GM04504 (cell line): ENCODE data around the gene RPL10A.
A peak's percentile ranks its signal among the peaks of the same experiment; 100 is the strongest.

Source experiments
- DNase-seq: peaks from one replicate; pipeline ENCODE4 v3.0.0-alpha.2; 2012; ENCODE audit warnings: low read depth

The RPL10A gene

DNA sequence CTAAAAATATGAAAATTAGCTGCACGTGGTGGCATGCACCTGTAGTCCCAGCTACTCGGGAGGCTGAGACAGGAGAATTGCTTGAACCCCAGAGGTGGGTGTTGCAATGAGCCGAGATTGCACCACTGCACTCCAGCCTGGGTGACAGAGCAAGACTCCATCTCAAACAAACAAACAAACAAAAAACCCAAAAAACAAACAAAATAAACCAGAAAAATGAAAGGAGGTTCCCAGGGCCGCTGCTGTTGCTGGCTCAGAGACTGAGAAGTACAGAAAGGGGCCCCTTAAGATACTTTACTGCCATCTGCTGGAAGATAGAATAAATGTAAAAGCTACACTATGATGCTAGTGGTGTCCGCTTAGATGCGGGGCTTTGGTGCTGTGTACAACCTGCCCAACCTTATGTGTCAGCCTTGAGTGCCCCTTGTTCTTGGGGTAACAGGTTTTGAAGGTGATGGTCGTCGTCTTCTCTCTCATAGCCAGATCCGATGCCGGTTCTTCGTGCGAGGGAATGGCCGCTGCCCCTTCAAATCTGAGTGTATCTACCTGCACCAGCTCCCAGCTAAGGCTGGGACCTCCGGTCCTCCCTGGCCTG lies 18.8 kb upstream of the RPL10A start:
- DNase-seq, result no peak

DNA sequence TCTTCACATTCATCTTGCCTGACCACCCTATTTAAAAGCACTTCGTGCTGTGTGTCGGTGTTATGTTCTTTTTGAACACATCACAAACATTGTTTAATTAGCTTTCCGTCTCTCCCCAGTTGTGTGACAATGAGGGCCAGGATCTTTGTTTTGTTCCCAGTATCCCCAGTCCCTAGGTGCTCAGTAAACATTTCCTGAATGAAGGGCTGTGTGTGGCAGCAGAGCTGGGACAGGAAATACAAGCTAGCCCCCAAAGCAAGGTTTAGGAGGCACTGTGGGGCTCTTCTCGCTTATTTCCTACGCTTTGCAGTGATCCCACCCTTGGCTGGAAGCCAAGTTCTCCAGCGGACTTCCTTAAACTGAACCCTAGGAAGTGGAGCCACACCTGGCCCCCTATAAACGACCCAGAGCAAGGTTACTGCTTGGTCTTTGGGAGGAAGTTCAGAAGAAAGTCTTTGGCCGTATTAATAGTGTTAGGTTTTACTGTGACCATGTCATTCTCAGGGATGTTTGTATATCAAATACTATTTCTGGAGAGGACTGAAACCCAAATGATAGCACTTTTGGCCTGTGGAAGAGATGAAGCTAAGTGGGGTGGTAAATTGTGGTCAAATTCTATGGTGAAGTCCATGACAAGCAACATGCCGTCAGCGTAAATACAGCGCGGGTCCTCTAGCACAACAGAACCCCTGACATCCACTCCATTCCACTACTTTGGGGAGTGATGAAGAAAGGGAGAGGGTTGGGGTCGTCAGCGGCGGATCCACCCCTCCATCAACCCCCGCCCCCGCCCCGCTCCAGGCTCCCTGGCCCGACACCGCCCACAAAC lies 16.6 kb upstream of the RPL10A start:
- no peak for DNase-seq

DNA sequence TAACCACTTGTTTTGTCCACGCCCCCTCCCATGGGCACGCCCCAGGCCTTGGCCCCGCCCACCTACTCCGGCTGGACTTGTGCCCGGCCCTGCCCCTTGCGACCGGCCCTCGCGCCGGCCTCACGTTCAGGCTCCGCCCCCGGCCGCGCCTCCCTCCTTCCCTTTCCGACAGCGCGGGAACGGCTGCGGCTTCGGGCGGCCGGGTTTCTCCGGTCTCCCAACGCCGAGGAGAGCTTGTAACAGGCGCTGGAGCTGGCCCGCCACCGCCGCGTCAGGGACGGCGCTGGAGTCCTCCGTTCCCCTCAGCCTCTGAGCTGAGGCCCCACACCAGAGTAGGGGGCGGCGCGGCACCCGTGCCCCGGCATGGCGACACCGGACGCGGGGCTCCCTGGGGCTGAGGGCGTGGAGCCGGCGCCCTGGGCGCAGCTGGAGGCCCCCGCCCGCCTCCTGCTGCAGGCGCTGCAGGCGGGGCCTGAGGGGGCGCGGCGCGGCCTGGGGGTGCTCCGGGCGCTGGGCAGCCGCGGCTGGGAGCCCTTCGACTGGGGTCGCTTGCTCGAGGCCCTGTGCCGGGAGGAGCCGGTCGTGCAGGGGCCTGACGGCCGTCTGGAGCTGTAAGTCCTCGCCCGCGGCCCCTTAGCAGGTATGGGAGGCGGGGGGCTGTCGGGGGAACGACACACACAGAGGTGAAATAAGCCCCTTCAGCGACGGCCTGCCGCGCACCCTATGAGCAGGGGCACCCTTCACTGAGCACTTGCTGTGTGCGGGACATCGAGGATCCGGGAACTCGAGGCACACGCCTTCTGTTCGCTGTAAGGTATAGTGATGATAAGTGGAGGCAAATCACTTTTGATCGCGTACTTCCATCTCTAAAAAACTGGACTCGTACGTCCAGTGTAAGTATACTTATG lies 15.8 kb upstream of the RPL10A start, which contains the start of gene FANCE:
TSS of gene FANCE (plus strand) at position 156 of the 908 bp plus-strand sequence. CDS start at position 364, 208 bp downstream.
- peak; percentile 76 for DNase-seq

DNA sequence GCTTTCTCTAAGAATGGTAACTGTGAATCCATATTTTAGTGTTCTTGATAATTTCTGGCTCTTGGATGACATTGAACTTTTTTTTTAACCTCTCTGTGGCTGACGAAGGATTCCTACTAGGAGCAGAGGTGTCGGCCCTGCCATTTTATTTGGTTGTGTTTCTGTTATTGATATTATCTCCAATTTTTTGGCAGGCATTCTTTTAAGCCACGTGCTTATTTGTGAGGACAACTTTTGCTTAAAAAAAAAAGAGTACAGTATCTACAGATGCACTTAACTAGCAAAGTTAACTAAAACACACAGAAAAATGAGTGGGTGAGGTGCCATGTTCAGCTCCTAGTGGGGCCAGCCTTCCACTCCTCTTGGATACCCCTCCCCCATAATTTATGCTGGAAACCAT lies 15.0 kb upstream of the RPL10A start:
- DNase-seq, result no peak

DNA sequence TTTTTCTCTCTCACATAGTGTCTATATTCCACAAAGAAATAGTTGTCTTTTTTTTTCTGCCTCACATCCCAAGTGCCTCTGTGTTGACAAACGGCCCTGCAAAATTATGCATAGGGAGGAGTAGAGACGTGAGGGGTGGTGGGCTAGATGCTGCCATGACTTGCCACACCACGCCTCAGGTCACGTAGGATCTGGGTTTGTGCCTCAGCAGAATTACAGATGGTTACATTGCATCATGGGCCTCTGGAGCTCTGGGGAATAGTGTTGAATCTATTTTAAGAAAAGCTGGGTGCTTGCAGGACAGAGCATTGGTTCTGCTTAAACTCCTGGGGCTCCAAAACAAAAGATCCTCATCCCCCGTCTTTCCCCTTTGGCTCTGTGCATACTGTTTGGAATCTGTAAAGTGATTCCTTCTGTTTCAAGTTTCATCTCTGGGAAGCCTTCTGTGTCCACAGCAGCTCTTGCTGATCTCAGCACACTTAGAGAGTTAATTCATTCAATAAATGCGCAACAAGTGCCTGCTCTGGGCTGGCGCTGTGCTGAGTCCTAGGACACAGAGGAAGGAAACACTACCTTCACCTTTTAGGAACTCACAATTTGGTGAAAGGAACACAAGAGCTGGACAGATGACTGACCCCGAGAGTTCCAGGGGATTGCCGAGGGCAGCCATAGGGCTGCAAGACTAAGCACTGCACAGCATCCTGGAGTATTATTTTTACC lies 13.7 kb upstream of the RPL10A start:
- DNase-seq, result no peak

DNA sequence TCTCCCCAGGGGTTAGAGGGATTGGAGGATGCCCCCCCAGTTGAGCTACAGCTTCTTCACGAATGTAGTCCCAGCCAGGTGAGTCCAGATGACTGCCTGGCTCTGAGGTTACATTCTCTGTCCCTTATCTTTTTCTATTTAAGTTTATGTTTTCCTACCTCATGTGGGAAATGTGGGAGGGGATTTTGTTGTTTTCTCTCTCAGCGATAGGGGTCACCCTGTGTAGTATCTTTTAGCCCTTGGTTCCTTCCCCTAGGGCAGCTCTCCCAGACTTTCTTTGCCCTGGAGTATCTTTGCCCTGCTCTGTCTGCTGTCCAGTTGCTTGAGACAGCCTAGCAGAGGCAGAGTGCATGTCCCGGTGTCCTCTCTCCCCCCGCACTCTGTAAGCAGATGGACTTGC lies 10.3 kb upstream of the RPL10A start:
- DNase-seq, result no peak

DNA sequence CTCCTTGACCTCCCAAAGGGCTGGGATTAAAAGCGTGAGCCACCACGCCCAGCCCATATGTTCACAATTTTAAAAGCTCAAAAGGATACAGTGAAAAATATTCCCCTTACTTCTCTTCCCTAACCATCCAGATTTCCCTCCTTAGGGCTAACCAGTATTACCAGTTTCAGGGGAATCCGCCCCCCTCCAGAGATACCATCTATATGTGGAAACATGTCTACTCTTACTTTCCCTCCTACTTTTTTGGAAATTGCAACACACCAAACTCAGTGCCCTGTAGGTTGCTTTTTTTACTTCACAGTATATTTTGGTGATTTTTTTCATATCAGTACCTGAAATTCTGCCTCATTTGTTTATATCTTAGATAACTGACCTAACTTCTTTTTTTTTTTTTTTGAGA lies 6.9 kb upstream of the RPL10A start:
- DNase-seq, result no peak

DNA sequence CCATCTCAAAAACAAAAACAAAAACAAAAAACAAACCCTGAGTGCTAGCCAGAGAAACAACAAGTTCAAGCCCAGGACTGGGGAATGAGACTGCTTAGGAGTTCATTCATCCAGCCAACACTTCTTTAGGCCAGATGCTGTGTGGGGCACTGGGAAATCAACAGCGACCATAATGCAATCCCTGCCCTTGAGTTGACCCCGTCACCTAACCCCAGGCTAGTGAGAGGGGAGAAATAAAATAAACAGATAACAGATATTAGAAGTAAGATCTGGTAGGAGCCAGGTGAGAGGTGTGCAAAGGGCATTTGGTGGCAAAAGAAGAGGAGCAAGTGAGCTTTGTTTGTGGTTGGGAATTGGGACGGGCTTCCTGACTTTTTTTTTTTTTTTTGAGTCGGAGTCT lies 4.9 kb upstream of the RPL10A start:
- no peak for DNase-seq

DNA sequence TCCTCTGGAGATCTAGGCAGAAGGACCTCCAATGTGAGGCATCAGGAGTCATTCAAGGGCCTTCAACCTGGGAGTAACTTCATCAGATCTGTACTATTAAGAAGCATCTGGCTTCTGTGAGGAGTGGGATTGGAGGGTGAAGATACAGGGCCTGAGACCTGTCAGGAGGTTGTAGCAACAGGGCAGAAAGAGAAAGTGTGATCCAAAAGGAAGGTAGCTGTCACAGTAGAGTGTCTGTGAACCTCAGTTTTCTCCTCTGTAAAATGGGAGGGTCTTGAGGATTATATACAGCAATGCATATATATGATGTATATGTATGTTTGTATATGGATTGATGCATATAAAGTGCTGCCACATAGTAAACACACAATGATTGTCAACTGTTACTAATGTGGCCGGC lies 2.6 kb upstream of the RPL10A start:
- no peak for DNase-seq

DNA sequence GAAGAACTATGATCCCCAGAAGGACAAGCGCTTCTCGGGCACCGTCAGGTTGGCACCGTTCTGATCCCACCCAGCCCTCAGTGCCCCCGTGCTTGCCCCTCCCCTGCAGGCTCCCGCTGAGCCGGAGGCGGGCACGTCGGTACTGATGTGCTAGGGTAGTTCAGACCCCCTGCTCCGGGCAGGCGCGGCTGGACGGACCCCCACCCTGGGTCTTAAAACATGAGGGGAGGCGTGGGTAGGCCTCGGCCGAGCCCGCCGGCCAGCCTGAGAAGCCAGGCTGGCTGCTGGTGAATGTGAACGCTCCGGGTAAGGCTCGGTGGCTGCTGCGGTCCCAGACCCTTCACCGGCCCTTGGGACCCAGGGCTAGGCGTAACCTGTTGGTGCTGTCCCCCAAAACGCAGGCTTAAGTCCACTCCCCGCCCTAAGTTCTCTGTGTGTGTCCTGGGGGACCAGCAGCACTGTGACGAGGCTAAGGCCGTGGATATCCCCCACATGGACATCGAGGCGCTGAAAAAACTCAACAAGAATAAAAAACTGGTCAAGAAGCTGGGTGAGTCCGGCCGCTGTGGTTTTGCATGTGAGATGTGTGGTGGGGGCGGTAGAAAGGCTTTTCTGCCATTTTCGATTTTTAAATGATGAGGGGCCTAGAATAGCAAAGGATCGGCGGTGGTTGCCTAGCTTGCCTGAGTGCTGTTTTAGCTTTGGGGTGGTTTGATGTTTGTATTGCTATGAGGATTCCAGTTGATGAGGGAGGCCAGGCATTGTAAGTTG lies 964 bp downstream of the RPL10A start:
- DNase-seq, result no peak

DNA sequence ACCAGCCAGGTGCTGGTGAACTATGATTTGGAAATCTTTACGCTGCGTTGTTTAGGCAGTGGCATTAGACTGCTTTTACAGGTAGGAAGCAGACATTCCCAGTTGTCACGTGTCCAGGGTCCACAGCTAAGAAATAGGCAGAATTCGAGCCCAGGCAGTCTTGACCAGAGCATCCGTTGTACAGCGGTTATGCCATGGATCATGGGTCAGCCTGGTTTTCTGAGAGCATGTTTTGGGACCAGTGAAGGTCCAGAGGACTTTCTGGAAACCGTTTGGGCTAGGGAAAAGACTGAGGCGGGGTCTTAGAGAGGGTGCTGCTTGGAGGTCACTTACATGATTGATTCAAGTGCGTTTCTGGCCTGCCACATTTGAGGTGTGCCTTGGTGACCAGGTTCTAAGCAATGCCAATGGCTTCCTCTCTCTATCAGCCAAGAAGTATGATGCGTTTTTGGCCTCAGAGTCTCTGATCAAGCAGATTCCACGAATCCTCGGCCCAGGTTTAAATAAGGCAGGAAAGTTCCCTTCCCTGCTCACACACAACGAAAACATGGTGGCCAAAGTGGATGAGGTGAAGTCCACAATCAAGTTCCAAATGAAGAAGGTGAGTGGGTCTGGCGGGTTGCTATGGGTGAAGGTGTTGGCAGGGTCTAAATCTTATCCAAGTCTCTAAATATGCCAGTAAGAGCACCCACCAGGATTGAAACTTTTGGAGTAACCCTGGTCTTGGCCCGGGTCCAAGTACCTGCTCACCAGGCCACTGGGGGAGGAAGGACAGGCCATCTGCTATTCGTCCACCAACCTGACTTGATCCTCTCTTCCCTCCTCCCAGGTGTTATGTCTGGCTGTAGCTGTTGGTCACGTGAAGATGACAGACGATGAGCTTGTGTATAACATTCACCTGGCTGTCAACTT lies 1.8 kb downstream of the RPL10A start:
- no peak for DNase-seq

DNA sequence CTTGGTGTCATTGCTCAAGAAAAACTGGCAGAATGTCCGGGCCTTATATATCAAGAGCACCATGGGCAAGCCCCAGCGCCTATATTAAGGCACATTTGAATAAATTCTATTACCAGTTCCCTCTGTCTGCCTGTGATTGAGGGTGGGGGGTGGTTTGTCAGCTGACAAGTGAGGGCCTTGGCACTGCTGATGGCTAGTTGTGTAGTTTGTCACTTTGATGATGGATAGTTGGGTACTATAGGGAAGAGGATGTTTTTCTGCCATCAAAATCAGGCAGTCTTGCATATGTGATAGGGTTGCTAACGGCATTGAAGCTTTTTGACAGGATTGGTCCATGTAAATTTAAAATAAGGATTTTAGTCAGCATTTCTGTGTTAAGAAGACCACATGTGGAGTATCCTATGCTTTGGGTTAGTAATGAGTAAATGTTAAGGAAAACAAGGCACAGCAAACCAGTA lies 2.5 kb downstream of the RPL10A start:
- no peak for DNase-seq

DNA sequence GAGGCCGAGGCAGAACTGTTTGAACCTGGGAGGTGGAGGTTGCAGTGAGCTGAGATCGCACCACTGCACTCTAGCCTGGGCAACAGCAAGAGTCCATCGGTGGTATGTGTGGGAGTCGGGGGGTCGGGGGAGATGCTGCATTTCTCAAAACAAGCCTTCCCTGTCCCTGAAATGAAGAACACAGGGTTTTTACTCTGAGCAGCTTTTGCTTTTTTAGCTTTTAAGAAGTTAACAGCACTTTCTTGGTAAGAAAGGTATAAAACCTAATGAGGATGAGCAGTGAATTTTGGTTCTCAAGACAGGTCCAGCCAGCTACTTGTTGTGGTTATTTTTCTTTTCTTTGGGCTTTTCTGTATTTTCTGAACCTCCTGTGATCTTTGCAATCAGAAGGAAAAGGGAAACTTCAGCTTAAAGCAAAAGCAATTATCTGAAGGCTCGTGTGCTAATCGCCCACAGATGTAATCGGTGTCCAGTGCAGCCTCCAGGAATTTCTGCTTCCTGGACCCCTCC lies 3.7 kb downstream of the RPL10A start:
- no peak for DNase-seq

DNA sequence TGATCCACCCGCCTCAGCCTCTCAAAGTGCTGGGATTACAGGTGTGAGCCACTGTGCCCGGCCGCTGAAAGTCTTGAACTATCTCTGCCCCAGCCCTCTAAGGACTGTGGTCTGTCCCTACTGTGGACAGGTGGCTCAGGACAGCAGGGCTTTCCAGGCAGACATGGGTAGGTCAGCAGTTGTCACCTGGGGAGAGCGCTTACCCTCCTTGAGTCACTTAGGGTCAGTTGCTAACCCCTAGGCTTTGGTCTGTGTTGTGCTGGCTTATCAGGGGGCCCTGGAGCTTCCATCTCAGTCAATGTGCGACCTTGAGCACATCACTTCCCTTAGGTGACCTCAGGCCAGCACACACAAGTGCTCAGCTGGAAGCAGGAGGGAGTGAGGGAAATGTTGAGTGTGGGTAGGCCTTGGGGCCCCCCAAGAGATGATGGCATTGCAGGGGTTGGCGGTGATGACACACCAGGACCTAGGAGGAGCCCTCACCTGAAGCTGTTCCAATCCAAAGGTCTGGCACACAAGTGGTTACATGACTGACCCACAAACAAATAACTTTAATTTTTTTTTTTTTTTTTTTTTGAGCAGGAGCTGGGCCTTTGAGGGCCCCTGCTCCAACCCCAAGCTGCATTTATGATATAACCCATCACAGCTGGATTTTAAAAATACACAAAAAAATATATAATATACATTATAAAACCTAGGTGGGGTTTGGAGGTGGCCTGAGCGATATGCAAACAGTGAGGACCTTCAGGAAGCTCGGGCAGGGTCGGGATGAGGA lies 5.1 kb downstream of the RPL10A start:
- no peak for DNase-seq

DNA sequence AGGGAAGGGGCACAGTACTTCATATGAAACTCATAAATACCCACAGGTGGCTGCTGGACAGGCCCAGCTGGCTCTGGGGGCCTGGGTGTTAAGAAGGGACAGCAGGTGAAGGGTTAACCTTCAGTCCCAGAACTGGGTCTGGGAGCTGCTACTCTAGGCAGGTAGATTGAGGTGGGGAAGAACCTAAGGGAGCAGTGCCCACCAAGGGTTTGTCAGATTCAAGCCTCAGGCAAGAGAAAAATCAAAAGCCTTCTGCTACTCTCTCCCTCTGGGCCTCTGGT lies 5.6 kb downstream of the RPL10A start:
- DNase-seq, result no peak

DNA sequence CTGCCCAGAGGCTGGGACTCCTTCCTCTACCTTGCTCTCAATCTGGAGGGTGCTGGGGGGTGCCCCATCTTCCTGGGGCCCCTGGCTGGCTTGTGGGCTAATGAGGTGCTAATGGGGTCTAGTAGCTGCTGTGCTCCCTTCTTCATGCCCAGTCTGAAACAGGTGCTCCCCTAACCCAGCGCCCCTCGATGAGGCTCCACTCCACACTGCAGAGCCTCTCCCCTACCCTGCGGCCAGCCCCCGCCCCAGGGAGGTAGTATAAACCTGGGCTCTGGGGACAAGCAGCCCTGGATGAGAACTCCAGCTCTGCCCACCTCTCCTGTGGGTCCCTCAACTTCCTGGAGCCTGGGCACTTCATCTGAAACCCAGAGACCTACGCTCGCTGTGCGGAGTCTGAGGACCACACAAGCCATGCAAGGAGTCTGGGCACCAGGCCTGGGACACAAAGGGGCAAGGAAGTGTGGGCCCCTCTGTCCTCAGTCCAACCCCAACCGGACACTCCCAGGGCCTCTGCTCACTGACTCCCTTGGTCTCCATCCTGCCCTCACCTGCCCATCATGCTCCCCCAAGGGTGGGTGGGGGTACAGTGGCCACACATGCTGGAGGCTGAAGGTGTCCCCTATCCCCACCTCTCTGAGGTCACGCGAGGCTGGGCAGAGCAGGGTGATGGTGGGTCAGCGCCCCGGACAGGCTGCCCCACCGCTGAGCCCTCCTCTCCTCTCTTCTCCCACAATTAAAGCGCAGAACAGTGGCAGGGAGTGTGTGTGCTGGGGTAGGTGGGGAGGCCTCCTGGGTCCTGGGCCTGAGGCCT lies 6.1 kb downstream of the RPL10A start:
- no peak for DNase-seq

DNA sequence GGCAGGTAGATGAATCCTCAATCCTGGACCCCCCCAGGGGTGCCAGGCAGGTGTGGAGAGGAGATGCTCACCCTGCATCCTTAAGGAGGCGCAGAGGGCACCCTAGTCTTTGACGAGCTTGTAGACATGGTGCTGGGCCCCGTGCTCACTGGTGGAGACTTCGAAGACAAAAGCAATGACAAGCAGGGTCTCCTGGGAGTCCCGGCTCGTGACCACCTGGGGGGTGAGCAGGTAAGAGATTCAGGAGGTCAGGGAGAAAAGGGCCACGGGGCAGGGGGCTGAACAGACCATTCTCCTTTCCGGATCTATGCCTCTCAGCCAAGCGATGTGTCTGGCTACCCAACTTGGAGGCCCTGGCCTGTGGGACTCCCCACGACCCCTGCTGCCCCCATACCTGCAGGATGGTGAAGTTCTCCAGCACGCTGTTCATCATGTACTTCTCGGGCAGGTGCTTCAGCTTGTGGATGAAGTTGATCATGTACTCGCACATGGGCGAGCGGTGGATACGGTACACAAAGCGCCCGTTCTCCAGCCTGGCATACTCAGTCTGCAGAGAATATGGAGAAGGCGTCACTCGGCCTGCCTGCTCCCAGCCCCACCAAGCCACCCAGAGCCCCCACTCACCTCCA lies 6.9 kb downstream of the RPL10A start:
- DNase-seq, result no peak

DNA sequence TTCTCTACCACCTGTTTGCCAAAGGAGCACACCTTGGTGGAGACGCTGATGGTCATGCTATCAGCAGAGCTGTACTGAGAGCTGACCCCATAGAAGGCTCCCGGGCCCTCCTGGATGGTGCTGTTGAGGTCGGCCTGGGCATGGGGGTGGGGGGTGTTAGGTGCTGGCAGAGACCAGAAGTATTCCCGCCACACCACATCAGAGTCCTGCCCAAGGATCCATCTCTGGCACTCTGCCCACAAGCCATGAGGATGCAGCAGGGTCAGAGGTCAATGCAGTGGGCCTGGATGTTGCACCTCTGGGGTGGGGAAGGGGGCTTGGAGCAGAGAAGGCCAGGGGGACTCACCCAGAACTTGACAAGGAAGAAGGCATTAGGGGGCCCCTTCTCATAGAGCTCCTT lies 7.4 kb downstream of the RPL10A start:
- no peak for DNase-seq
